K562 (cell line): ENCODE results near the gene SFPQ. TPM values are rescaled to one million over a fixed set of nuclear protein-coding genes. Genes with fewer than 3 reads are reported as not detected.

Experiments used
- ATAC-seq: fragments of 200-7000 bp; cut with Tn5 transposase; 3 replicates; pipeline ENCODE4 v1.9.1; 2020; ENCODE audit warnings: moderate library complexity
- BruUV-seq: library from RNA; stranded (reverse); fragments of 400-500 nt; replicated peaks from 2 replicates; lab custom pipeline; 2021; lab: Mats Ljungman, UMichigan
- CTCF ChIA-PET: fragments of 300-600 bp; formaldehyde crosslinking; extraction: SDS; loops from one replicate; lab custom pipeline; 2021; ENCODE audit warnings: low intra/inter-chr PET ratio; lab: Yijun Ruan, JAX
- POLR2A ChIA-PET: fragments of 300-600, 350-650 bp; sonication (Branson Sonifier 250); formaldehyde crosslinking; extraction: SDS; loops from one replicate; lab custom pipeline; 2021; ENCODE audit warnings: antibody characterized with exemption, inconsistent platforms; lab: Yijun Ruan, JAX
- DNase-seq, 4 experiments: peaks; one replicate each; pipeline versions ENCODE4 v3.0.0 to v3.0.0-alpha.2; 2011 to 2018; ENCODE audit warnings: low spot score in 3 of 4, mixed read lengths in 3 of 4; ENCODE audit errors: extremely low read depth in 1 of 4
- FAIRE-seq: peaks from 2 replicates; lab custom pipeline; 2011; peaks lifted over from hg19 to GRCh38; lab: Jason Lieb, UNC
- H2AFZ ChIP-seq: 2 replicates; pipeline ENCODE4 v1.6.0; 2011; ENCODE audit warnings: low read depth, low read length, control low read depth, inconsistent platforms
- H3K27ac ChIP-seq: fragments of 200-600 bp; 3 replicates; pipeline ENCODE4 v1.8.0; 2011; ENCODE audit warnings: low read depth, mild to moderate bottlenecking, control low read depth, inconsistent platforms, low read length, moderate library complexity, mixed read lengths; ENCODE audit errors: extremely low read depth
- H3K27me3 ChIP-seq, 2 experiments: fragments of 300-600 bp in 1 of 2; 2 replicates in 1 of 2; 3 replicates in 1 of 2; pipeline versions ENCODE4 v1.6.0 to v1.8.0; 2011; ENCODE audit warnings: inconsistent platforms in 2 of 2, low read length in 2 of 2, mild to moderate bottlenecking in 1 of 2, mixed read lengths in 1 of 2, moderate library complexity in 1 of 2; ENCODE audit not compliant: control insufficient read depth in 2 of 2, insufficient read depth in 2 of 2
- H3K36me3 ChIP-seq: fragments of 300-600 bp; 3 replicates; pipeline ENCODE4 v1.8.0; 2011; ENCODE audit warnings: mild to moderate bottlenecking, low read length, inconsistent platforms; ENCODE audit not compliant: control insufficient read depth, insufficient read depth
- H3K4me1 ChIP-seq, 2 experiments: fragments of 200-600 bp in 1 of 2; replicated peaks in 1 of 2; 2 replicates in 1 of 2; 3 replicates in 1 of 2; pipeline versions ENCODE4 v1.5.1 to v1.8.0; 2011; ENCODE audit warnings: inconsistent platforms in 2 of 2, low read length in 2 of 2, mild to moderate bottlenecking in 1 of 2, mixed read lengths in 1 of 2, moderate library complexity in 1 of 2; ENCODE audit not compliant: control insufficient read depth in 2 of 2, insufficient read depth in 2 of 2
- H3K4me2 ChIP-seq: 2 replicates; pipeline ENCODE4 v1.6.1; 2011; ENCODE audit warnings: low read length, control low read depth, inconsistent platforms, mixed read lengths; ENCODE audit not compliant: insufficient read depth
- H3K4me3 ChIP-seq: fragments of 200-600 bp; sonication (generic), shearing (Covaris generic); 2 replicates; pipeline ENCODE4 v1.5.1; 2016; ENCODE audit warnings: control low read depth, inconsistent platforms
- H3K79me2 ChIP-seq: fragments of 200-600 bp; 3 replicates; pipeline ENCODE4 v1.8.0; 2011; ENCODE audit warnings: low read length, inconsistent platforms; ENCODE audit not compliant: control insufficient read depth, insufficient read depth
- H3K9ac ChIP-seq, 2 experiments: 2 replicates each; pipeline versions ENCODE4 v1.6.0 to v1.6.1; 2011; ENCODE audit warnings: low read depth in 2 of 2, low read length in 2 of 2, control low read depth in 1 of 2, inconsistent platforms in 1 of 2, mild to moderate bottlenecking in 1 of 2, mixed read lengths in 1 of 2; ENCODE audit not compliant: insufficient read depth in 1 of 2
- H3K9me1 ChIP-seq: one replicate; pipeline ENCODE4 v1.6.0; 2011; ENCODE audit warnings: inconsistent platforms, mild to moderate bottlenecking, low read length, moderate library complexity; ENCODE audit not compliant: control insufficient read depth, insufficient read depth
- H3K9me3 ChIP-seq: replicated peaks from 2 replicates; pipeline ENCODE4 v1.5.1; 2011; ENCODE audit warnings: low read depth, low read length, inconsistent platforms; ENCODE audit not compliant: control insufficient read depth, insufficient read depth
- H4K20me1 ChIP-seq: replicated peaks from 2 replicates; pipeline ENCODE4 v1.6.1; 2011; ENCODE audit warnings: low read length, inconsistent platforms, mixed read lengths; ENCODE audit not compliant: control insufficient read depth, insufficient read depth
- ATF1 ChIP-seq, 2 experiments: fragments of 450-650 bp in 1 of 2; IDR thresholded peaks; 2 replicates each; pipeline ENCODE4 v1.6.1; 2016; ENCODE audit warnings: missing compliant biosample characterization in 1 of 2, missing genetic modification characterization in 1 of 2
- BCLAF1 ChIP-seq, 2 experiments: fragments of 450-650 bp in 1 of 2; IDR thresholded peaks; 2 replicates each; pipeline ENCODE4 v1.6.1; 2011 to 2017; ENCODE audit warnings: low read depth in 2 of 2, antibody characterized with exemption in 1 of 2, borderline replicate concordance in 1 of 2, low read length in 1 of 2, mild to moderate bottlenecking in 1 of 2, mixed read lengths in 1 of 2; ENCODE audit not compliant: control insufficient read depth in 1 of 2
- CREB5 ChIP-seq: fragments of 250-450 bp; sonication (Bioruptor Pico); IDR thresholded peaks from 2 replicates; pipeline ENCODE4 v1.5.0; 2020; ENCODE audit warnings: mild to moderate bottlenecking
- E4F1 ChIP-seq: fragments of 250-450 bp; sonication (Bioruptor Pico); IDR thresholded peaks from 2 replicates; pipeline ENCODE4 v1.5.0; 2021; ENCODE audit warnings: mild to moderate bottlenecking, borderline replicate concordance
- HCFC1 ChIP-seq: IDR thresholded peaks from 2 replicates; pipeline ENCODE4 v1.6.1; 2012; ENCODE audit warnings: low read depth, low read length, improper control_type of control experiment
- HNRNPUL1 ChIP-seq: fragments of 200-400 bp; formaldehyde crosslinking; IDR thresholded peaks from 2 replicates; pipeline ENCODE4 v1.6.1; 2017; ENCODE audit warnings: low read length
- KDM2B ChIP-seq: fragments of 250-450 bp; sonication (Bioruptor Pico); IDR thresholded peaks from 2 replicates; pipeline ENCODE4 v1.8.0; 2021; ENCODE audit warnings: mild to moderate bottlenecking, moderate library complexity
- MTA2 ChIP-seq: fragments of 450-650 bp; IDR thresholded peaks from 2 replicates; pipeline ENCODE4 v1.6.1; 2016; ENCODE audit warnings: low read depth
- PCBP2 ChIP-seq: fragments of 200-400 bp; formaldehyde crosslinking; IDR thresholded peaks from 2 replicates; pipeline ENCODE4 v1.6.1; 2018; ENCODE audit warnings: low read length, low read depth, mild to moderate bottlenecking, moderate library complexity; ENCODE audit not compliant: poor library complexity, severe bottlenecking
- SMARCA5 ChIP-seq: fragments of 450-650 bp; IDR thresholded peaks from 2 replicates; pipeline ENCODE4 v1.6.1; 2016
- TCF3 ChIP-seq: sonication (generic); formaldehyde crosslinking; IDR thresholded peaks from 2 replicates; pipeline ENCODE4 v1.4.0; 2020; ENCODE audit warnings: mild to moderate bottlenecking, missing genetic modification reagents
- ZNF696 ChIP-seq: fragments of 250-450 bp; sonication (Bioruptor Pico); conservative IDR thresholded peaks from 2 replicates; pipeline ENCODE4 v1.4.0; 2020; ENCODE audit warnings: mild to moderate bottlenecking, moderate library complexity
- WGBS: fragments of 100-300 bp; shearing (Covaris generic); methylation state at CpG from one replicate; pipeline ENCODE4 v1.1.6; 2016; ENCODE audit warnings: low coverage, mixed read lengths; ENCODE audit not compliant: insufficient coverage; ENCODE audit errors: missing lambda C conversion rate; 5-methylcytosine and 5-hydroxymethylcytosine counted together
- in situ Hi-C: fragments of 300-500 bp; cut with MboI; formaldehyde crosslinking; loops from 4 replicates; pipeline ENCODE4 v1.15.0; 2018; ENCODE audit warnings: inconsistent platforms, mixed read lengths
- intact Hi-C: fragments of 100-400 bp; cut with micrococcal nuclease; formaldehyde crosslinking; loops from 2 replicates; pipeline ENCODE4 v1.14.2; 2022
- polyA plus RNA-seq, 8 experiments: library from polyadenylated mRNA; depleted of rRNA in 4 of 8; stranded (reverse) in 5 of 8; unstranded in 3 of 8; fragments of >200 nt; fragmentation: Nextera tagmentation in 2 of 8; fragmentation: Illumina TruSeq in 1 of 8; extraction: Ambion mirVana in 2 of 8; extraction: Trizol in 1 of 8; gene quantifications; 2 replicates each; pipeline versions ENCODE4 v1.2.1 to v1.2.3, GENCODE V29; 2011 to 2014; ENCODE audit warnings: inconsistent platforms in 1 of 8, missing spikeins in 1 of 8
- total RNA-seq, 7 experiments: library from RNA; depleted of rRNA in 6 of 7; stranded (reverse); fragments of >200 nt in 6 of 7; fragmentation: Illumina TruSeq in 2 of 7; extraction: Trizol in 2 of 7; gene quantifications; 2 replicates each; pipeline versions ENCODE4 v1.2.1 to v1.2.3, GENCODE V29; 2011 to 2021; ENCODE audit warnings: low replicate concordance in 1 of 7
- TF ChIP-seq, protein P1 (sequence below): fragments of 250-450 bp; sonication (Bioruptor Pico); IDR thresholded peaks from 2 replicates; pipeline ENCODE4 v1.4.0; 2020

SFPQ gene
- total and polyA plus RNA-seq, 9 of the 15 experiments (the other 6 are each of a cell fraction or from before 2014, with no cell fraction given) = 69.7 to 562 (median 399) TPM

DNA sequence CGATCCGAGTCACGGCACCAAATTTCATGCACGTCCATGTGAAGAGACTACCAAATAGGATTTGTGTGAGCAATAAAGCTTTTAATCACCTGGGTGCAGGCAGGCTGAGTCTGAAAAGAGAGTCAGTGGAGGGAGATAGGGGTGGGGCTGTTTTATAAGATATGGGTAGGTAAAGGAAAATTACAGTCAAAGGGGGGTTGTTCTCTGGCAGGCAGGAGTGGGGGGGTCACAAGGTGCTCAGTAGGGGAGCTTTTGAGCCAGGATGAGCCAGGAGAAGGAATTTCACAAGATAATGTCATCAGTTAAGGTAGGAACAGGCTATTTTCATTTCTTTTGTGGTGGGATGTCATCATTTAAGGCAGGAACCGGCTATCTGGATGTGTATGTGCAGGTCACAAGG lies 55.4 kb downstream of the SFPQ start (continued):
- TF ChIP-seq MTA2 = peak; percentile 65
- TF ChIP-seq TCF3 = peak; percentile 81

DNA sequence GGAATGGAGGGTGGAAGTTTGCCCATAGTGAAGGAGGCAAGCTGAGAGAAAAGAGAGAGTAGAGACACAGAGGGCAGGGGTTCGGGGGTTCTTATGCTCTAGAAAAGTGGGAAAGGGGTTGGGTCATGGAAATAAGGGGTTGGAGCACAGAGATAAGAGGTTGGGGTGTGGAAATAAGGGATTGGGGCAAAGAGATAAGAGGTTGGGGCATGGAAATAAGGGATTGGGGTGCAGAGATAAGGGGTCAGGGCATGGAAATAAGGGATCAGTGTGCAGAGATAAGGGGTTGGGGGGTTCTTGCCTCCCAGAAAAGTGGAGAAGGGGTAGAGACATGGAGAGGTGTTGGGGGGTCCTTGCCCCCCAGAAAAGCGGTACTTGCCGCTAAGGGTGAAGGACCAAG lies 56.2 kb downstream of the SFPQ start:
- ChIA-PET CTCF (no interaction called here), POLR2A (no interaction called here)
- in situ Hi-C loops = no loop called here
- intact Hi-C loops = loop anchor here (5.0 kb wide), 1 partner anchor 104 kb away; the partner anchor contains the start of gene ZMYM6
- no peak overlapping the region for H3K4me3 ChIP-seq
- DNase-seq = peak in 2 of 4 experiments; percentile 12 to 50
- H3K36me3 ChIP-seq = no peaks in the 10 kb centered on the region
- BruUV-seq = no TSS peak
- H3K9ac ChIP-seq = no peak overlapping the region
- no peaks in the 10 kb centered on the region for H4K20me1 ChIP-seq
- H3K27ac ChIP-seq = no peak overlapping the region; the same call in 2 of the 3 replicates
- H3K9me1 ChIP-seq = no peaks in the 10 kb centered on the region
- peak overlapping the region; percentile 58 for H3K4me2 ChIP-seq
- peak overlapping the region; percentile 51; the same call in 1 of the 2 replicates for H2AFZ ChIP-seq
- peaks cover 6 to 14% of the 10 kb centered on the region in 2 experiments for H3K4me1 ChIP-seq
- WGBS = 0% methylated on average over 3 of the region's 3 CpGs
- no peak for FAIRE-seq
- ATAC-seq = peak; percentile 36; the same call in 2 of the 3 replicates
- no peaks in the 10 kb centered on the region for H3K79me2 ChIP-seq
- no peaks in the 10 kb centered on the region for H3K27me3 ChIP-seq
- H3K9me3 ChIP-seq = no peaks in the 10 kb centered on the region; the same call in 1 of the 2 replicates
- TF ChIP-seq CREB5 (CRISPR knock-in tag) (no peak), ATF1 (CRISPR knock-in tag; IDR thresholded peaks at IDR 0.05) (no peak), ATF1 (tag; IDR thresholded peaks at IDR 0.05) (no peak), KDM2B (CRISPR knock-in tag) (no peak), HNRNPUL1 (no peak), ZNF696 (CRISPR knock-in tag) (no peak), E4F1 (CRISPR knock-in tag) (no peak), PCBP2 (no peak), HCFC1 (no peak), BCLAF1 (IDR thresholded peaks at IDR 0.05; ENCODE audit: borderline replicate concordance in 1 of 2, control insufficient read depth in 1 of 2, low read depth in 2 of 2, low read length in 1 of 2) (no peak), SMARCA5 (0 out of 2 replicates have a peak, but pooled peaks have one; percentile 15)
- TF ChIP-seq, protein P1, sequence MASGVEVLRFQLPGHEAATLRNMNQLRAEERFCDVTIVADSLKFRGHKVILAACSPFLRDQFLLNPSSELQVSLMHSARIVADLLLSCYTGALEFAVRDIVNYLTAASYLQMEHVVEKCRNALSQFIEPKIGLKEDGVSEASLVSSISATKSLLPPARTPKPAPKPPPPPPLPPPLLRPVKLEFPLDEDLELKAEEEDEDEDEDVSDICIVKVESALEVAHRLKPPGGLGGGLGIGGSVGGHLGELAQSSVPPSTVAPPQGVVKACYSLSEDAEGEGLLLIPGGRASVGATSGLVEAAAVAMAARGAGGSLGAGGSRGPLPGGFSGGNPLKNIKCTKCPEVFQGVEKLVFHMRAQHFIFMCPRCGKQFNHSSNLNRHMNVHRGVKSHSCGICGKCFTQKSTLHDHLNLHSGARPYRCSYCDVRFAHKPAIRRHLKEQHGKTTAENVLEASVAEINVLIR = no peak
